SU-DHL-6 (cell line): ENCODE measurements around the gene NTRK3.

Experiments
- EZH2phosphoT487 ChIP-seq: fragments of 200-600 bp; sonication (generic), shearing (Covaris generic); conservative IDR thresholded peaks from 2 replicates; pipeline ENCODE4 v1.6.1; 2018; ENCODE audit warnings: mild to moderate bottlenecking, antibody characterized with exemption, low read length, moderate library complexity, mixed read lengths
- TF ChIP-seq, protein P1 (sequence below): fragments of 200-600 bp; sonication (generic); IDR thresholded peaks from one replicate; pipeline ENCODE4 v1.5.1; 2017; ENCODE audit warnings: antibody characterized with exemption, mild to moderate bottlenecking, low read length, moderate library complexity; ENCODE audit not compliant: insufficient read depth, poor library complexity, severe bottlenecking

DNA sequence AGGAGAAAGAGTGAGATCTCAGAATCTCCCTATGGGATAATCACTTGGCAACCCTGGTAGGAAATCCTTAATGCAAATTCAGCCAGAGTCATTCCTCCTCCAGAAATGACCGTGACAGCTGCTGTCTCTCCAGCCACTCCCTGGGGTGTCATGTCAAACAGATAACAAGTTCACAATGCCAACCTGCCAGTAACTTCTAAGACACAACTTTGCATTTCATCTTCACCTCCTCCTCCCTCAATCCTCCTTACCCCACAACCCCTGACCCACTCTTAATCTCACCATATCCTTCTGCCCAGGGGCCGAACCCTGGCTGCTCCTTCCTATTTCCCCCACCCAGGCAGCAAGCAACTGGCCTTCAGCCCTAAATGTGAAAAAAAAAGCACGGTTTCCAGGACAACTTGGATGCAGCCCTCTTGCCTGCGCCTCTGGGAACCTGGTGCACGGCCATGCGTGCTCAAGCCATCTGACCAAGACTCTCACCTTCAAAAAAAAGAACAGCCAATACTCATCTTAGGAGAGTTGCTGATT, 166.0 kb downstream of the NTRK3 start:
- TF ChIP-seq, protein P1, sequence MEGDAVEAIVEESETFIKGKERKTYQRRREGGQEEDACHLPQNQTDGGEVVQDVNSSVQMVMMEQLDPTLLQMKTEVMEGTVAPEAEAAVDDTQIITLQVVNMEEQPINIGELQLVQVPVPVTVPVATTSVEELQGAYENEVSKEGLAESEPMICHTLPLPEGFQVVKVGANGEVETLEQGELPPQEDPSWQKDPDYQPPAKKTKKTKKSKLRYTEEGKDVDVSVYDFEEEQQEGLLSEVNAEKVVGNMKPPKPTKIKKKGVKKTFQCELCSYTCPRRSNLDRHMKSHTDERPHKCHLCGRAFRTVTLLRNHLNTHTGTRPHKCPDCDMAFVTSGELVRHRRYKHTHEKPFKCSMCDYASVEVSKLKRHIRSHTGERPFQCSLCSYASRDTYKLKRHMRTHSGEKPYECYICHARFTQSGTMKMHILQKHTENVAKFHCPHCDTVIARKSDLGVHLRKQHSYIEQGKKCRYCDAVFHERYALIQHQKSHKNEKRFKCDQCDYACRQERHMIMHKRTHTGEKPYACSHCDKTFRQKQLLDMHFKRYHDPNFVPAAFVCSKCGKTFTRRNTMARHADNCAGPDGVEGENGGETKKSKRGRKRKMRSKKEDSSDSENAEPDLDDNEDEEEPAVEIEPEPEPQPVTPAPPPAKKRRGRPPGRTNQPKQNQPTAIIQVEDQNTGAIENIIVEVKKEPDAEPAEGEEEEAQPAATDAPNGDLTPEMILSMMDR: no peak
- no peak for TF ChIP-seq EZH2phosphoT487
